MCF 10A (cell line): ENCODE data around the gene SNX22. TPM values are rescaled to one million over a fixed set of nuclear protein-coding genes. Genes with fewer than 3 reads are reported as not detected.
A peak's percentile ranks its signal among the peaks of the same experiment; 100 is the strongest.

Experiments
- BruUV-seq: library from RNA; stranded (reverse); fragments of 400-500 nt; replicated peaks from 2 replicates; lab custom pipeline; 2021; lab: Mats Ljungman, UMichigan
- CTCF ChIA-PET: fragments of 300-600 bp; sonication (Branson Sonifier 250); formaldehyde crosslinking; extraction: SDS; loops from one replicate; lab custom pipeline; 2021; ENCODE audit warnings: antibody characterized with exemption, inconsistent platforms; lab: Yijun Ruan, JAX
- POLR2A ChIA-PET: fragments of 300-600, 350-650 bp; sonication (Branson Sonifier 250); formaldehyde crosslinking; extraction: SDS; loops from one replicate; lab custom pipeline; 2020; ENCODE audit warnings: antibody characterized with exemption, inconsistent platforms; lab: Yijun Ruan, JAX
- DNase-seq: peaks from one replicate; pipeline ENCODE4 v3.0.0-alpha.2; 2018; ENCODE audit not compliant: unreplicated experiment
- H3K27ac Mint-ChIP-seq: one replicate; pipeline ENCODE4 v1.8.0; 2022; ENCODE audit warnings: mild to moderate bottlenecking, low read depth, mixed read lengths; ENCODE audit not compliant: unreplicated experiment
- H3K27me3 Mint-ChIP-seq: one replicate; pipeline ENCODE4 v1.8.0; 2022; ENCODE audit warnings: mixed read lengths; ENCODE audit not compliant: insufficient read depth, unreplicated experiment
- H3K36me3 Mint-ChIP-seq: one replicate; pipeline ENCODE4 v1.8.0; 2022; ENCODE audit warnings: mild to moderate bottlenecking, moderate library complexity, mixed read lengths; ENCODE audit not compliant: insufficient read depth, unreplicated experiment
- H3K4me1 Mint-ChIP-seq: one replicate; pipeline ENCODE4 v1.8.0; 2022; ENCODE audit warnings: mixed read lengths; ENCODE audit not compliant: insufficient read depth, unreplicated experiment
- H3K4me3 Mint-ChIP-seq: one replicate; pipeline ENCODE4 v1.8.0; 2022; ENCODE audit warnings: mild to moderate bottlenecking, moderate library complexity, mixed read lengths; ENCODE audit not compliant: unreplicated experiment
- H3K9me3 Mint-ChIP-seq: one replicate; pipeline ENCODE4 v1.8.0; 2022; ENCODE audit warnings: mixed read lengths; ENCODE audit not compliant: unreplicated experiment
- CTCF ChIP-seq: fragments of 200-600 bp; IDR thresholded peaks from one replicate; pipeline ENCODE4 v1.8.0; 2022; ENCODE audit warnings: antibody characterized with exemption, mild to moderate bottlenecking; ENCODE audit not compliant: unreplicated experiment
- intact Hi-C: fragments of 100-400 bp; cut with micrococcal nuclease; formaldehyde crosslinking; loops from 2 replicates; pipeline ENCODE4 v1.14.1; 2022
- total RNA-seq: library from RNA; stranded (reverse); gene quantifications from 2 replicates; pipeline ENCODE4 v1.2.3, GENCODE V29; 2022

The SNX22 gene
- total RNA-seq, 1 experiment from 2014 or later = 0.16 TPM

- TF ChIP-seq CTCF = no peak
- peaks cover 45% of the 10 kb centered on the region for H3K36me3 Mint-ChIP-seq
- DNase-seq = peak; percentile 33
- intact Hi-C loops = loop anchor here (1.0 kb wide), 1 partner anchor 192 kb away; the partner anchor contains the start of gene CSNK1G1
- peaks cover 22% of the 10 kb centered on the region for H3K4me1 Mint-ChIP-seq
- peak overlapping the region; percentile 10 for H3K27ac Mint-ChIP-seq
- CTCF ChIA-PET = interaction anchor here (0.6 to 2.1 kb wide), 7 partner anchors 10 to 517 kb away, joined by 3 to 7 read pairs (median 4); no protein-coding TSS in a partner anchor
- H3K27me3 Mint-ChIP-seq = no peaks in the 10 kb centered on the region
- POLR2A ChIA-PET = interaction anchor here (0.6 to 4.9 kb wide), 22 partner anchors 10 to 659 kb away, joined by 3 to 64 read pairs (median 5); partner anchors contain the start of genes CIAO2A, CSNK1G1, SNX1 and TRIP4
- peak overlapping the region; percentile 91 for H3K4me3 Mint-ChIP-seq
- BruUV-seq = TSS peak; percentile 82
- no peaks in the 10 kb centered on the region for H3K9me3 Mint-ChIP-seq
Observed at GRCh38 chr15:64163659-64164362, 12.3 kb downstream of the SNX22 start.

GRCh38 chr15:64164436-64164835 is 12.9 kb downstream of the SNX22 start:
- no peak for TF ChIP-seq CTCF
- no TSS peak for BruUV-seq
- Mint-ChIP-seq H3K4me3 (peak overlapping the region; percentile 91), H3K4me1 (peaks cover 20% of the 10 kb centered on the region), H3K36me3 (peaks cover 45% of the 10 kb centered on the region), H3K9me3 (no peaks in the 10 kb centered on the region), H3K27ac (peak overlapping the region; percentile 10), H3K27me3 (no peaks in the 10 kb centered on the region)
- intact Hi-C loops = no loop called here
- DNase-seq = no peak
- CTCF ChIA-PET = interaction anchor here (0.7 to 2.1 kb wide), 5 partner anchors 11 to 224 kb away, joined by 3 to 7 read pairs (median 3); no protein-coding TSS in a partner anchor
- POLR2A ChIA-PET = interaction anchor here (0.7 to 4.9 kb wide), 9 partner anchors 12 to 279 kb away, joined by 3 to 64 read pairs (median 9); partner anchors contain the start of genes CIAO2A, CSNK1G1, SNX1 and TRIP4

- POLR2A ChIA-PET = interaction anchor here (0.6 kb wide), 1 partner anchor 13 kb away, joined by 3 read pairs; no protein-coding TSS in a partner anchor
- intact Hi-C loops = no loop called here
- H3K9me3 Mint-ChIP-seq = no peaks in the 10 kb centered on the region
- no TSS peak for BruUV-seq
- H3K36me3 Mint-ChIP-seq = peaks cover 42% of the 10 kb centered on the region
- CTCF ChIA-PET = interaction anchor here (1.3 to 1.7 kb wide), 2 partner anchors 11 to 13 kb away, joined by 3 to 5 read pairs; no protein-coding TSS in a partner anchor
- no peak for DNase-seq
- no peak overlapping the region for H3K4me3 Mint-ChIP-seq
- H3K27ac Mint-ChIP-seq = no peak overlapping the region
- peaks cover 12% of the 10 kb centered on the region for H3K4me1 Mint-ChIP-seq
- no peak for TF ChIP-seq CTCF
- no peaks in the 10 kb centered on the region for H3K27me3 Mint-ChIP-seq
Observed at GRCh38 chr15:64166102-64166890, 14.8 kb downstream of the SNX22 start.
